Measurements from ENCODE around the gene ITGA7.
A peak's percentile ranks its signal among the peaks of the same experiment; 100 is the strongest.

Gene ITGA7

DNA sequence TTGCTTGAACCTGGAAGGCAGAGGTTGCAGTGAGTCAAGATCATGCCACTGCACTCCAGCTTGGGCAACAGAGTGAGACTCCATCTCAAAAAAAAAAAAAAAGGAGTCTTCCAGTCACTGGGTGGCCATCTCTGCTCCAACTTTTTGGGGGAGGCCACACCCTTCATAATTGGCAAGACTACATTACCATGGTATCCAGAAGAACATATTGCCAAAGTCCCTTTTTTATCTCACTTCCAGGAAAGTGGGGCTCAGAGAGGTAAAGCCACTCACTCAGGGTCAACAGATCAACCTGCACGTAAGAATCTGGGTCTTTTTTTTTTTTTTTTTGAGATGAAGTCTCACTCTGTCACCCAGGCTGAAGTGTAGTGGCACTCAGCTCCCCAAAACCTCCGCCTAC, 26.2 kb upstream of the ITGA7 start:
- TF ChIP-seq, protein P1, sequence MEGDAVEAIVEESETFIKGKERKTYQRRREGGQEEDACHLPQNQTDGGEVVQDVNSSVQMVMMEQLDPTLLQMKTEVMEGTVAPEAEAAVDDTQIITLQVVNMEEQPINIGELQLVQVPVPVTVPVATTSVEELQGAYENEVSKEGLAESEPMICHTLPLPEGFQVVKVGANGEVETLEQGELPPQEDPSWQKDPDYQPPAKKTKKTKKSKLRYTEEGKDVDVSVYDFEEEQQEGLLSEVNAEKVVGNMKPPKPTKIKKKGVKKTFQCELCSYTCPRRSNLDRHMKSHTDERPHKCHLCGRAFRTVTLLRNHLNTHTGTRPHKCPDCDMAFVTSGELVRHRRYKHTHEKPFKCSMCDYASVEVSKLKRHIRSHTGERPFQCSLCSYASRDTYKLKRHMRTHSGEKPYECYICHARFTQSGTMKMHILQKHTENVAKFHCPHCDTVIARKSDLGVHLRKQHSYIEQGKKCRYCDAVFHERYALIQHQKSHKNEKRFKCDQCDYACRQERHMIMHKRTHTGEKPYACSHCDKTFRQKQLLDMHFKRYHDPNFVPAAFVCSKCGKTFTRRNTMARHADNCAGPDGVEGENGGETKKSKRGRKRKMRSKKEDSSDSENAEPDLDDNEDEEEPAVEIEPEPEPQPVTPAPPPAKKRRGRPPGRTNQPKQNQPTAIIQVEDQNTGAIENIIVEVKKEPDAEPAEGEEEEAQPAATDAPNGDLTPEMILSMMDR (IDR thresholded peaks at IDR 0.05; ENCODE audit: low read length, missing control alignments): no peak
- no peak overlapping the region for H3K4me3 ChIP-seq (replicated peaks; ENCODE audit: low read depth, low read length)
- DNase-seq (ENCODE audit: low read depth): no peak

DNA sequence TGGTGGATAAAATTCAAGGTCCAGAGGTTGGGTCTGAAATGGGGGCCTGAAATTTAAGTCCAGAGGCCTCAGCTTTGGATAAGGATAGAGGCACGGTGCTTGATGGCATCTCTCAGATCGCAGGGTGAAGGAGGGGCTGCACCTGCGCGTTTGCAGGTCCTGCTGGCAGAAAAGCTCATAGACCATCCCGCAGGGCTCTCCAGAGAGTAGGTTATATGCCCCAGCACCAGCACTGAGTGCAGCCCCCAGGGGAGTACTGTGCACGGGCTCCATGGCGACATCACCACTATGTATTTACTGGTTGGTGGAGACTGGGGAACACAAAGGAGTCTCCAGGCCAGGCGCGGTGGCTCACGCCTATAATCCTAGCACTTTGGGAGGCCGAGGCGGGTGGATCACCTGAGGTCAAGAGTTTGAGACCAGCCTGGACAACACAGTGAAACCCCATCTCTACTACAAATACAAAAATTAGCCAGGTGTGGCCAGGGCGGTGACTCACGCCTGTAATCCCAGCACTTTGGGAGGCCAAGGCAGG, 25.4 kb upstream of the ITGA7 start:
- TF ChIP-seq, protein P1 (IDR thresholded peaks at IDR 0.05; ENCODE audit: low read length, missing control alignments): no peak
- DNase-seq (ENCODE audit: low read depth): no peak
- no peak overlapping the region for H3K4me3 ChIP-seq (replicated peaks; ENCODE audit: low read depth, low read length)

DNA sequence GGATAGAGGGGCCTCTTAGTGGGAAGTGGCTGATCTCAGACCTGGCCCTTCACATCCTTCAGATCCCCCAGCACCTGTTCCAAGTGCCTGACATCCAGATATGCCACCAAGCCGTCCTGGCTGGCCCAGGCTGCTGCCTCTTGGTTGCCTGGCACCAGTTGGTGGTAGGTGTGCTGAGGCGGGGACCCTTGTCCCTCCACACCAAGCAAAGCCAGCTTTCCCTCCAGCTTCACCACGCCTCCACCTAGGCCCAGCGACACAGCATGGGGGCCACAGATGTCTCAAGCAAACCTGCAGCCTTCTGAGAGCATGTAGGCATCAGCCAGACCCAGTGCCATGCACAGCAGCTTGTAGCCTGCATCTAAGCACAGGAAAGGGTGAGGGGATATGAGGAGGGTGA, 24.6 kb upstream of the ITGA7 start:
- DNase-seq (ENCODE audit: low read depth): no peak
- no peak overlapping the region for H3K4me3 ChIP-seq (replicated peaks; ENCODE audit: low read depth, low read length)
- TF ChIP-seq, protein P1 (IDR thresholded peaks at IDR 0.05; ENCODE audit: low read length, missing control alignments): no peak

DNA sequence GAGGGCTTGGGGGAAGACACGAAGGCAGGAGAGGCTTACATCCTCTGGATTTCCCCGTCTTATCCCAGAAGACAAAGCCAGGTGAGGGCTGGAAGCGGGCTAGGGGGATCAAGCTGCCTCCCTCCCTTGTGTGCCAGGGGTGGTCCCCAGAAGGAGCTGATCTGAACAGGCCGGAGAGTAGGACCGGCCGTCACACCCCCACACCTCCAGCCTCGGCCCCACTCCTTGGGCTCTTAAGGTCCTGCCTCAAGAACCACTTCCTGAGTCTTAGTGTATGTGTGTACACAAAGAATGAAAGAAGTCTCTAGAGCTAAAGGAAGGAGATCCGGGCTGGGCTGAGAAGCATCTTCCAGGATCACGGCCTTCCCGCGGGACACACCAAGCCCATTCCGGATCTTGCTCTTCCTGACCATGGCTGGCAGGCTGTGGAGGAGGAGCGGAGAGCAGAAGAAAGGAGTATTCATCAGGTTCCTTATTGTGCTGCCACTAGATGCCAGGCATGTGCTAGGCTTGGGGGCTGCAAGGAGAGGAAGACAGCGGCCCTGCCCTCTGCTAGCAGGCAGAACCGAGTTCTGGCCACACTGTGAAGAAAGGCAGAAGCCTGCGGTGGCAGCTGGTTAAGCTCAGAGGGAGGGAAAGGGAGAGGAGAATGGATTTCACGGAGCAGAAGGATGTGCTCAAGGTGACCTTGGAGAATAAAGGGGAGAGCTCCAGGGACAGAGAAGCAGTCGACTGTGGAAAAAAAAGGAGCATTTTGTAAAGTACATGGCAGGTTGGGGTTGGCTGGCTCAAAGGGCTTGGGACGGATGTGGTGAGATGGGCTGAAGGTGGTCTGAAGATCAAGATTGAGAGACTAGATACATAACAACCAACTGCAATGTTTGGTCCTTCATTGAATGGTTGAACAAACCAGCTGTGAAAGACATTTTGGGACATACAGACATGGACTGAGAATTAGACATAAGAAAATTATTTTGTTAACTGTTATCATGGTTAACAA, 22.4 kb upstream of the ITGA7 start:
- peak overlapping the region; percentile 93 for H3K4me3 ChIP-seq (replicated peaks; ENCODE audit: low read depth, low read length)
- TF ChIP-seq, protein P1 (IDR thresholded peaks at IDR 0.05; ENCODE audit: low read length, missing control alignments): no peak
- peak; percentile 65 for DNase-seq (ENCODE audit: low read depth)

DNA sequence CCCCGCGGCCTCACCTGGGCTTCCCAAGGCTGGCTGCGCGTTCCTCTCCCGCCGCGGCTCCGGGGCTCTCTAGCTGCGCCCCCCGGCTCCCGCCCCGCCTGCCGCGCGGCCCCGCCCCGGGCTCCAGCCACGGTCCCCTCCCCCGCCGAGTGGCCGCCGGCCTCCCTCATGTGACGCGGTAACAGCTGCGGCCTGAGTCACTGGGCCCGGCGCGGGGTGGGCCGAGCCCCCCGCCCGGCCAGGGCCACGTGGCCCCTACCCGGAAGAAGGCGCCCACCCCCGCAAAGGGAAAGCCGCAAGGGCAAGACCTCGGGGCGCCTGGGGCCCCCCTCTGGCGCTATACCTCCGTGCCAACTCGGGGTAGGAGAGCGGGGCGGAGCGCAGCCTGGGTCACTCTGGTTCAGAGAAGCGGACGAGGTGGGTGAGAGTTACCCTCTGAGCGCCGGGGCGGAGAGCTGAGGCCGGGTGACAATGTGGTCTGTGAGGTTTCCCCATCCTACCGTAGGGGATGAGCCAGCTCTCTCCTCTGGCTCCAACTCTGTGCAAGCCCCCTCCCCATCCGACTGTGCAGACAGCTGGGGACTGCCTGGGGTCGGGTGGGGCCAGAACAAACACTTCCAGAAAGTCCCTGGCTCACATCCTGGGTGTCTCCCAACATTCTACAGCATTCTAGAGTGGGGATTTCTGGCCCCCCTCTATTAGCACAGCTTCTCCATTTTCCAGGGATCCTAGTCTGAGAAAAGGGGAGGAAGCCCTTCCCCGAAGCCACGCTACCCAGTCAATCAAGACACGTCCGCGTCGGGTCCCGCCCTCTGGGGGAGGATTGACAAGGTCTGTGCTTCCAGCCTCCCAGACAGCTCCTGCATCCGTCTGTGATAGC, 21.5 kb upstream of the ITGA7 start, which contains the start of gene CD63:
Gene CD63 (minus strand): TSS at position 71 of the 880 bp plus-strand sequence. CDS start 668 bp downstream, outside the sequence.
- H3K4me3 ChIP-seq (replicated peaks; ENCODE audit: low read depth, low read length): peak within 1 kb of the TSS; percentile 93
- DNase-seq (ENCODE audit: low read depth): peak; percentile 96

More for the DNA sequence above, 21.5 kb upstream of the ITGA7 start, which contains the start of gene CD63:
- TF ChIP-seq, protein P1 (IDR thresholded peaks at IDR 0.05; ENCODE audit: low read length, missing control alignments): no peak

Data from fibroblast of pulmonary artery (primary cell).